ENCODE results near the gene GIPC2. TPM values are rescaled to one million over a fixed set of nuclear protein-coding genes. Genes with fewer than 3 reads are reported as not detected.
"Not testable (repeated sequence)": the region's sequence is repeated elsewhere in the genome, so short reads cannot be mapped to it uniquely, and the experiment has no call there.

GIPC2 gene
- total and polyA plus RNA-seq, 2 donors (not counting 1 experiment from before 2014, with no cell fraction given) = 0.50 to 0.56 TPM

DNA sequence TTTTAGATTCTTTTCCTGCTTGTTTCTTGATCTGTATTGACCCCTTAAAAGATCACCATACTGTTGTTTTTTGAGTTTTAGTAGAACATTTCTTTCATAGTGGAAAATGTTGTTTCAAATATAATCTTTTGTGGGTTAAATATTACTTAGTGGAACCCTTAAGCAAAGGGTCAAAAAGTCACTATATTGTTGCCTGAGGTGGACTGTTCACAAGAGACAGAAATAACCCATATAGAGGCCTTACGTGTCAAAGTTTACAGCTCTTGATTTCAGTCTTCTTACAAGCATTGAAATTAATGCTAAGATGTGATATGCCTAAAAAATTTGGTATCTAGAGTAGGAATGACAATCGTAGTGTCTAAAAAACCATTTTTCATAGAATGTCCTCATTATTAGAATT is 34.7 kb upstream of the GIPC2 start:
- Histone ChIP-seq H3K4me3 (replicated peaks in 1 of 4; ENCODE audit: control extremely low read depth in 1 of 4, insufficient read depth in 1 of 4, low read depth in 3 of 4, low read length in 4 of 4) (peak overlapping the region in 2 of 4 experiments; percentile 16 to 99), H4K20me1 (ENCODE audit: control insufficient read depth, extremely low read depth, insufficient read depth, low read length) (no peaks in the 10 kb centered on the region), H3K4me1 (ENCODE audit: control insufficient read depth, extremely low read depth, insufficient read depth, low read length) (peaks cover 4% of the 10 kb centered on the region), H3K4me2 (ENCODE audit: extremely low read depth, insufficient read depth, low read length) (no peak overlapping the region), H3K27me3 (ENCODE audit: control insufficient read depth, insufficient read depth, low read length) (no peaks in the 10 kb centered on the region), H3K36me3 (ENCODE audit: control insufficient read depth, insufficient read depth, low read length) (no peaks in the 10 kb centered on the region), H3K9me3 (ENCODE audit: control insufficient read depth, insufficient read depth, low read depth, low read length) (no peaks in the 10 kb centered on the region), H3K79me2 (ENCODE audit: control insufficient read depth, insufficient read depth, low read length) (peaks cover 76% of the 10 kb centered on the region), H2AFZ (ENCODE audit: low read length) (no peak overlapping the region), H3K9ac (ENCODE audit: insufficient read depth, low read length) (no peak overlapping the region), H3K27ac (ENCODE audit: insufficient read depth, low read length) (no peak overlapping the region)
- TF ChIP-seq EZH2 (IDR thresholded peaks at IDR 0.05; ENCODE audit: low read length, missing control alignments) = no peak
- TF ChIP-seq, protein P1, sequence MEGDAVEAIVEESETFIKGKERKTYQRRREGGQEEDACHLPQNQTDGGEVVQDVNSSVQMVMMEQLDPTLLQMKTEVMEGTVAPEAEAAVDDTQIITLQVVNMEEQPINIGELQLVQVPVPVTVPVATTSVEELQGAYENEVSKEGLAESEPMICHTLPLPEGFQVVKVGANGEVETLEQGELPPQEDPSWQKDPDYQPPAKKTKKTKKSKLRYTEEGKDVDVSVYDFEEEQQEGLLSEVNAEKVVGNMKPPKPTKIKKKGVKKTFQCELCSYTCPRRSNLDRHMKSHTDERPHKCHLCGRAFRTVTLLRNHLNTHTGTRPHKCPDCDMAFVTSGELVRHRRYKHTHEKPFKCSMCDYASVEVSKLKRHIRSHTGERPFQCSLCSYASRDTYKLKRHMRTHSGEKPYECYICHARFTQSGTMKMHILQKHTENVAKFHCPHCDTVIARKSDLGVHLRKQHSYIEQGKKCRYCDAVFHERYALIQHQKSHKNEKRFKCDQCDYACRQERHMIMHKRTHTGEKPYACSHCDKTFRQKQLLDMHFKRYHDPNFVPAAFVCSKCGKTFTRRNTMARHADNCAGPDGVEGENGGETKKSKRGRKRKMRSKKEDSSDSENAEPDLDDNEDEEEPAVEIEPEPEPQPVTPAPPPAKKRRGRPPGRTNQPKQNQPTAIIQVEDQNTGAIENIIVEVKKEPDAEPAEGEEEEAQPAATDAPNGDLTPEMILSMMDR (conservative IDR thresholded peaks at IDR 0.05 in 1 of 2, IDR thresholded peaks at IDR 0.05 in 1 of 2; ENCODE audit: low read depth in 1 of 2, low read length in 2 of 2) = no peak
- no peak for DNase-seq (ENCODE audit: low read depth in 2 of 2)

- Histone ChIP-seq H3K36me3 (ENCODE audit: control insufficient read depth, insufficient read depth, low read length) (no peaks in the 10 kb centered on the region), H4K20me1 (ENCODE audit: control insufficient read depth, extremely low read depth, insufficient read depth, low read length) (no peaks in the 10 kb centered on the region), H3K4me2 (ENCODE audit: extremely low read depth, insufficient read depth, low read length) (no peak overlapping the region), H2AFZ (ENCODE audit: low read length) (no peak overlapping the region), H3K4me3 (replicated peaks in 1 of 4; ENCODE audit: control extremely low read depth in 1 of 4, insufficient read depth in 1 of 4, low read depth in 3 of 4, low read length in 4 of 4) (no peak overlapping the region), H3K79me2 (ENCODE audit: control insufficient read depth, insufficient read depth, low read length) (peaks cover 35% of the 10 kb centered on the region), H3K4me1 (ENCODE audit: control insufficient read depth, extremely low read depth, insufficient read depth, low read length) (no peaks in the 10 kb centered on the region), H3K27ac (ENCODE audit: insufficient read depth, low read length) (no peak overlapping the region), H3K9ac (ENCODE audit: insufficient read depth, low read length) (no peak overlapping the region), H3K9me3 (ENCODE audit: control insufficient read depth, insufficient read depth, low read depth, low read length) (no peaks in the 10 kb centered on the region), H3K27me3 (ENCODE audit: control insufficient read depth, insufficient read depth, low read length) (no peaks in the 10 kb centered on the region)
- no peak for DNase-seq (ENCODE audit: low read depth in 2 of 2)
- TF ChIP-seq, protein P1 (conservative IDR thresholded peaks at IDR 0.05 in 1 of 2, IDR thresholded peaks at IDR 0.05 in 1 of 2; ENCODE audit: low read depth in 1 of 2, low read length in 2 of 2) = no peak
- TF ChIP-seq EZH2 (IDR thresholded peaks at IDR 0.05; ENCODE audit: low read length, missing control alignments) = no peak
Observed at GRCh38 chr1:78015148-78015547, 30.6 kb upstream of the GIPC2 start.

- Histone ChIP-seq H3K9ac (ENCODE audit: insufficient read depth, low read length) (no peak overlapping the region), H3K4me3 (replicated peaks in 1 of 4; ENCODE audit: control extremely low read depth in 1 of 4, insufficient read depth in 1 of 4, low read depth in 3 of 4, low read length in 4 of 4) (no peak overlapping the region), H3K4me1 (ENCODE audit: control insufficient read depth, extremely low read depth, insufficient read depth, low read length) (no peaks in the 10 kb centered on the region), H3K79me2 (ENCODE audit: control insufficient read depth, insufficient read depth, low read length) (peaks cover 11% of the 10 kb centered on the region), H3K9me3 (ENCODE audit: control insufficient read depth, insufficient read depth, low read depth, low read length) (no peaks in the 10 kb centered on the region), H3K36me3 (ENCODE audit: control insufficient read depth, insufficient read depth, low read length) (no peaks in the 10 kb centered on the region), H3K27ac (ENCODE audit: insufficient read depth, low read length) (no peak overlapping the region), H4K20me1 (ENCODE audit: control insufficient read depth, extremely low read depth, insufficient read depth, low read length) (no peaks in the 10 kb centered on the region), H3K27me3 (ENCODE audit: control insufficient read depth, insufficient read depth, low read length) (no peaks in the 10 kb centered on the region), H3K4me2 (ENCODE audit: extremely low read depth, insufficient read depth, low read length) (no peak overlapping the region), H2AFZ (ENCODE audit: low read length) (no peak overlapping the region)
- DNase-seq (ENCODE audit: low read depth in 2 of 2) = no peak
- TF ChIP-seq EZH2 (IDR thresholded peaks at IDR 0.05; ENCODE audit: low read length, missing control alignments) = no peak
- TF ChIP-seq, protein P1 (conservative IDR thresholded peaks at IDR 0.05 in 1 of 2, IDR thresholded peaks at IDR 0.05 in 1 of 2; ENCODE audit: low read depth in 1 of 2, low read length in 2 of 2) = no peak
Observed at GRCh38 chr1:78019024-78019423, 26.7 kb upstream of the GIPC2 start.

GRCh38 chr1:78021134-78021533 is 24.6 kb upstream of the GIPC2 start:
- not testable (repeated sequence) for H3K4me3 ChIP-seq (replicated peaks in 1 of 4; ENCODE audit: control extremely low read depth in 1 of 4, insufficient read depth in 1 of 4, low read depth in 3 of 4, low read length in 4 of 4); DNase-seq (ENCODE audit: low read depth in 2 of 2); H3K9ac ChIP-seq (ENCODE audit: insufficient read depth, low read length); H2AFZ ChIP-seq (ENCODE audit: low read length); H3K36me3 ChIP-seq (ENCODE audit: control insufficient read depth, insufficient read depth, low read length); H3K4me2 ChIP-seq (ENCODE audit: extremely low read depth, insufficient read depth, low read length); H3K9me3 ChIP-seq (ENCODE audit: control insufficient read depth, insufficient read depth, low read depth, low read length); H3K4me1 ChIP-seq (ENCODE audit: control insufficient read depth, extremely low read depth, insufficient read depth, low read length); H3K27me3 ChIP-seq (ENCODE audit: control insufficient read depth, insufficient read depth, low read length); H3K27ac ChIP-seq (ENCODE audit: insufficient read depth, low read length); H3K79me2 ChIP-seq (ENCODE audit: control insufficient read depth, insufficient read depth, low read length); H4K20me1 ChIP-seq (ENCODE audit: control insufficient read depth, extremely low read depth, insufficient read depth, low read length)

Data from fibroblast of lung (primary cell).